GM11168 (cell line): Measurements from ENCODE around the gene PAM.

ENCODE experiments used
- in situ Hi-C: fragments of 300-500 bp; cut with MboI; formaldehyde crosslinking; loops from one replicate; pipeline ENCODE4 v1.12.0; 2022; ENCODE audit warnings: low sequenced_read_pairs; ENCODE audit not compliant: unreplicated experiment

The PAM gene

DNA sequence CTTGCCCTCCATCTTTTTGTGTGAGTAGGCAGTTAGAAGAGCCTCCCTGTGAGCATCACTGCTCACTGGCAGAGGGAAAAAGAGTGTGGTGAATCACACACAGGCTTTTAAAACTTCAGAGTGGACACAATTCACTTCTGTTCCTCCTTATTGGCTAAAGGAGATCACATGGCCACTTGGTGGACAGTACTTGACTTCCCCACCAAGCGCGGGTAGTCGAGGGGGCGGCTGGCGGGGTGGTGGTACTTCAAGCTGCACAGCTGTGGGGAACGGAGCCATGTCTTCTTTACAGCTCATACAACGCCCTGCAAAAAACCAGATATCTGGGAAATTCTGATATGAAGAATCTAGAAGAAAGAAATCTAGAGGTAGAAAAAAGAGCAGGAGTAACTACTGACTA is 95.4 kb downstream of the PAM start:
- in situ Hi-C loops, result no loop called here

DNA sequence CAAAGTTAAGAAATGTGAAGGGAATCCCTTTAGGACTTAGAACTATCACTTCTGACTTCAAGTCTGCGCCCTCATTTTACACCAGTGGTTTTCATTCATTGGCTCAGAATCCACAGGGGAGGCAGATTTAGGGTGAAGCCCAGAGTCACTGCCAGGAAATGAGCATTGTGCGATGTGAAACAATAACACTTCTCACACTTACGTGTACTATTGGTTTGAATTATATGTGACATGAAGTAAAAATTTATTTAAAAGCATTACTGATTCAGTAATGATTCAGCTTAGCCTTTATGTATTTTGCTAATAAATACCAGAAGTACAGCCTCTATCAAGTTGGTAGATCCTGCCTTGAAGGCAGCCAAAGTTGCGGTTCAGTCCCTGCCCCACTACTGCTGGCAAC is 98.6 kb downstream of the PAM start:
- in situ Hi-C loops, result no loop called here

DNA sequence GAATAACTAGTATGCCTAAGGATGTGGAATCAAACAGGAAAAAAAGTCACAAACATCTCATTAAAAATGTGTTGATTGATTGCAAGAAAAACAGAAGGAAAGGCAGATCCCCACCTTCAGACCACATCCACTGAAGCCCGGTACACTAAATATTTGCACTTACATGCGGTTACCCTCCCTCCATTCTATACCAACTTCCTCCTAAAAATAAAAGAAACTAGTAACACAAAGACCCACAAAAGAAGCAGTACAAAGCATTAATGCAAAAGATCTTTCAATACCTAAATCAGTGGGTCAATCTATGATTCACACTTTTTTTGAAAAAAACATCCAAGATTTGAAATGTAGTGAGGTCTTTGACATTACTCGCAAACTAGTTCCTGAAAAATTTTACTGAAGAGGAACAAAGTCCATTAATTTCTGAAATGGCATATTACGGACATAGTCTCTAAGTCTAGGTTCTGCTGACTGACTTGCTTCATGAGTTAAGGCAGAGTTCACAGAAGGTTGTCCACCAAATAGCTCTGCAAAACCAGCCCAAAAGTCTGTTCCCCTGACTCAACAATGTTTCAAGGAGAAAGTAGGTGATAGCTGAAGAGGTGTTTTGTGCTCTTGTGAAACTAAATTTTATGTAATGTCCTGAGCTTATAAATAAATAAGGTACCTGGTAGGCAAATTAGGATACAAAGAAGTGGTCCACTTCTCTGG is 100.7 kb downstream of the PAM start:
- in situ Hi-C loops, result no loop called here

DNA sequence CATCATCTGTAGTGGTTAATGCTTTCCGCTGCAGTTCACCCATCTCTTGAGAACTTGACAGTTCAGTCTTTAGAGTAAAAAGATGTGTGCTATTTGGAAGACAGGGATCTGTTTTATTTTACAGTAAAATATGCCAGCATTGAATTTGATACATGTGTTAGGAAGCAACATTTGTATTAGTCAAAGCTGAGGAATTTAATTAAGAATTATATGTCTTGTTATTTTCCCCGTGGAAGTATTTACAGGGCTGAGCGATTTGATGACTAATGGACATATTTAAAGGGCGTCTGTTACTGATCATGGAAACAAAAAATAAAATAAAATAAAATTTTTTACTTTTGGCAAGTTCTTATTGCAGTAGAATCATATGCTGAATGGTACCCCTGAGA is 101.3 kb downstream of the PAM start:
- in situ Hi-C loops, result no loop called here

DNA sequence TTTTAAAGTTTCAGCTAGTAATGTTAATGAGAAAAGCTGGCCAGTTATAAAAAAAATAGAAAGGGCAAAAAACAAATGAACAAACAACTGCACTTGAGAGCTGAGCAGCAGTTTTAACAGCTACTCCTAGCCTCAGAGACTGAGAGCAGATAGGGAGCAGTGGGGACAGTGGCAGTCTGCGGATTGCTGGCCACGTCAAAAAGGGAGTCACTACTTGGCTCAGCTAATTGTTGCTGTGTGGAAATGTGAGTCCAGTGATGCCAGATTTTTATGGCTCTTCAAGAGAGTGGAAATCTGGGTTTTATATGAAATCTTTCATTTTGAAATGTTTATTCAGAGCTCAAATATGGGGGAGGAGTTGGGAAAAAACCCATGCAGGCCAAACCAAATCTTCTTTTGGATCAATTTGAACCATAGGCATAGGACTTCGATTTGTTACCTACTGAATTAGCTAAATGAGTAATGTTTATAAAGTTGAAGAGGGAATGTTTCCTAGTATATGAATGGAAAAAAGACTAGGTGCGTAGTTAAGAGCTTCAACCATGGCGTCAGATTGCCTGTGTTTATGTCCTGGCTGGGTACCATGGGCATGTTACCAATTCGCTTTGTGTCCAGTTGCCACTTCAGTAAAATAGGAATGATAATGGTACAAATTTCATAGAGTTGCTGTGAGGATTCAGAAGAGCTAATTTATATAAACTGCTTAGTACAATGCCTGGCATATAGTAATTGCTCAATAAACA is 102.1 kb downstream of the PAM start:
- in situ Hi-C loops, result no loop called here

DNA sequence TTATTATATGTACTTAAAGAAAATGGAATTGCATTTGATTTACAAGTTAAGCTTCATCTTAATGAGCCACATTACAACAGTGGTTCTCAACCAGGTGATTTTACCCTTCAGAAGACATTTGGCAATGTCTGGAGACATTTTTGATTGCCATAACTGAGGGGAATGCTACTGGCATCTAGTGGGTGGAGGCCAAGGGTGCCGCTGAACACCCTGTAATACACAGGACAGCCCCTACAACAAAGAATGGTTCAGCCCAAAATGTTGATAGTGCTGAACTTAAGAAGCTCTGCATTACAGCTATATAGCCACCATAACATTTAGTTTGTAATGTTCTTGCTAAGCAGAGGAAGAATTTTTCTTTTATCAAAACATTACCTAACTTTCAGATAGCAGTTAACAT is 103.1 kb downstream of the PAM start:
- in situ Hi-C loops, result no loop called here

DNA sequence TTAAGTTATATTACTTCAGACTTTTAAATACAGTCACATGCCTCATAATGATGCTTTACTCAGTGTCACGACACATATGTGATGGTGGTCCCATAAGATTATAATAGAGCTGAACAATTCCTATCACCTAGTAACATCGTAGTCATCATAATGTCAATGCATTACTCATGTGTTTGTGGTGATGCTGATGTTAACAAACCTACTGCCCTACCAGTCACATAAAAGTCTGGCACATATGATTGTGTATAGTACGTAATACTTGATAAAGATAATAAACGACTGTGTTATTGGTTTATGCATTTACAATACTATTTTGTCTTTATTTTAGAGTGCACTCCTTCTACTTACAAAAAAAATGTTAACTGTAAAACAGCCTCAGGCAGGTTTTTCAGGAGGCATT is 103.7 kb downstream of the PAM start:
- in situ Hi-C loops, result no loop called here

DNA sequence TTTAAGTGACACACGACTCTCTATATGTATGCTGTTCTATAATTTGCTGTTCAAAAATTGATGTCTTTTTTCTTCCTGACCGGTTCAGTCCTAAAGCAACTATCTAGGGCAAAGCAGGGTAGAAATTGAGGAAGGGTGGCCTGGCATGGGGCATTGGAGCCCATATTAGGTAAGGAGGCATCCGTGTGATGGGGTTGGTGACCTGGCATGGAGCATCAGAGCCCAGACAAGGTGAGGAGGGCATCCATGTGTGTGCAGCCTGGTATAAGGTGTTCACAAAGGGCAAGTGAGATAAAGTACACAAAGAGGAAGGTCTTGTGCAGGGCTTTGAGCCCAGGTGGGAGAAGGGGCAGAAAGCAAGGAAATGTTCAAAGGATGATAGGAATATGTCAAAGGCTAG is 104.9 kb downstream of the PAM start:
- in situ Hi-C loops, result no loop called here

DNA sequence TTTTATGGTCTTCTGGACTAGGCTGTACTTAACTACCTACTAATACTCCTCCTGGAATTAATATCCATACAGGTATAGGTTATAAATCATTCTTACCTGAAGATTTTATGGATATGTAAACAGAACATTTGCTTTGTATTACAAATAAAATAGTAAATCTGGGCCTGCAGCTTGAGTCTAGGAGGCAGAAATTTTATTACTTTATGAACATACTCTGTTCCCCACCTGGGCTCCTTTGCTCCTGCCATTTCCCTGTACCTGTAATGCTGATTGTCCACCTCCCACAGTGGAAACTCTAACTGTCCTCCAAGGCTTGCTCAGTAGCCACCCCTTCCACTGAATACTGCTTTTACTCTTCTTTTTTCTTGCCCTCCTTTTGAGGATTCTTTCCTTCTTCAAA is 108.0 kb downstream of the PAM start:
- in situ Hi-C loops, result no loop called here

DNA sequence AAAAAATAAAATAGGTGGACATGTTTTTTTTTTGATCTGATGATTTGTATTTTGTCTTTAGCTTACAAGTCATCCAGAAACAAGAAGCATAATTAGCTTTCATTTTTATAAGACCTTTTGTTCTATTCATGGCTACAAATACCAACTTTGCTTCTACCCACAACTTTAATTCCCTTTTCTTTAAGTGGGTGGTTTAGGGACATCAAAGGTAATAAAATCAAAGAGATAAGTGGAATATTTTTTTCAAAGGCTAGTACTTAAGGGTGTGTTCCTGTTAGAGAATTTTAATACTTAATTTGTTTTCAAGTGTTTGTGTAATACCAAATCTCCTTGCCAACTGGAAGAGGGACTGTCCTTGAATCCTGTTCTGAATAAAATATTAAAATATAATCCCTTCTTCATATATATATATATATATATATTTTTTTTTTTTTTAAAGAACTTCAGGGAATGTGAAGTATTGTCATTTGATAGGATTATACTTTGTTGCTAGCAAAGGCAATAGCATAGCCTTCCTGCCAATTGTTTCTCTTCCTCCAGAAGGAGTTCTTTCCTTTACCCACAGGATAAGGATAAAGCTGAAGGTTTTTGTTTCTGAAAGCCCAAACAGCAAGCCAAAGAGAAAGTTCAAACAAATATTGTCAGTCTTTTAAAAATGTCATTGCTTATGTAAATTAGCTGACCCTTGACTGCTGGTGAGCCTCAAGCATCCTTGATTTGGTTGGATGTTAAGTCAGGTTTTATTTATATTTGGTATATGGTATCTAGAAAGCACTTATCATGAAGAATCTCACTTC is 108.9 kb downstream of the PAM start:
- in situ Hi-C loops, result no loop called here

DNA sequence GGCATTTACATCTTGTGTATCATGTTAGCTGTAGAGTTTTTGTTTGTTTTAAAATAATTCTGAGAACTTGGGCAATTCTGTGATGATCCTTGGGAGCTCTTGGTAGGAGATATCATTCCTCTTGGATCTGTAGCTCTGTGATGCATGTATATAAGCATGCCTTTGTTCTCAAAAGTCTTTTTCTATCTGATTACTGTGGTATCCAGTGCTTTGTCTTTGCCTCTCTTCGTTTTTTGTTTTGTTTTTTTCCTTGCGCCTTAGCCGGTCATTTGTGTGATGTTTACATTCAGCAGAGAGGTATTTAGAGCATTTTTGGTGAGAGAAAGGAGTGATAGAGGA is 110.0 kb downstream of the PAM start:
- in situ Hi-C loops, result no loop called here

DNA sequence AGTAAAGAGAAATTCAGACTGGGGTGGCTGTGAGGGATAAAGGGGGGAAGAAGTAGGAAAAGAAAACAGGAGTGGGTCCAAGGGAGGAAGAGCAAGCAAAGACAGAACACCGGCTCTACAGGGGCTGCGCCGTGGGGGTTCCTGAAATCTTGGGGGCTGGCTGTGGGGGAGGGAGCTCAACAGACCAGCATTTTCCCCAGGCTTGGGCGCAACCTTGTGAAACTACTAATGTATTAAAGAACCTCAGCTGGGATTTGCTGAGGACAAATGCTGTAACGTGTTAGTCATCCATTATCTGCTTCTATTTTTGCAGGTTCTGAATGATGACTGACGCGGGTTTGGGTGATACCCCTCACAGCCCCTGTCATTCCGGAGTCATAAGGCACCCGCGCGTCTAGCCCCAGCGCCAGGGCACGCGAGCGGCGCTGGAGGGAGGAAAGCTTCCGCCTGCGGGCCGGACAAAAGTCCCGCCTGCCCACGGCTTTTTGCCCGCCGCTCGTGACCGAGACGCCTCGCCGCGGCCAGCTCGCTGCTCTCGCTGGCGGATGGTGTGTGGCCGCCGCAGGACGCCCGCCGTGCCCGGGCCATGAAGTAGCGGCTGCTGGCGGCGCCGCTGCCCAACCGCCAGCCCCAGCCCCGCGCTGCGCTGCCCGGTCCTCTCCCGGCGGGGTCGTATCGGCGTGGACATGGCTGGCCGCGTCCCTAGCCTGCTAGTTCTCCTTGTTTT is 110.6 kb downstream of the PAM start:
- in situ Hi-C loops, result no loop called here

DNA sequence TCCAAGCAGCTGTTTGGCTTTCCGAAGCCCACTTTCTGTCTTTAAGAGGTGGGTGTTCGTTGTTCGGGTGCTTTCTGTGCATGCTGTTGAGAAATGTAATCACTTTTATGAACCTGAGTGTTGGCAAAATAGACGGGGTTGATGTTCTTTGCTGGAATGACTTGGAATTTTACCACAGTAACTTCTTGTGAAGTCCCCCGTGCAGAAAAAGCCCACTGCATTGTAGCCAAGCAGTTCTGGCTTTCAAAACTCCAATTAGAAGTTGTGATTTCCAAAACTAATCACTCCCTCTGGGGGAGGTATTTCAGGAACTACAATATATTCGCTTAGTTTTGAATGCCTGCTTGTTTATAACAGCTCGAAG is 111.1 kb downstream of the PAM start:
- in situ Hi-C loops, result no loop called here

DNA sequence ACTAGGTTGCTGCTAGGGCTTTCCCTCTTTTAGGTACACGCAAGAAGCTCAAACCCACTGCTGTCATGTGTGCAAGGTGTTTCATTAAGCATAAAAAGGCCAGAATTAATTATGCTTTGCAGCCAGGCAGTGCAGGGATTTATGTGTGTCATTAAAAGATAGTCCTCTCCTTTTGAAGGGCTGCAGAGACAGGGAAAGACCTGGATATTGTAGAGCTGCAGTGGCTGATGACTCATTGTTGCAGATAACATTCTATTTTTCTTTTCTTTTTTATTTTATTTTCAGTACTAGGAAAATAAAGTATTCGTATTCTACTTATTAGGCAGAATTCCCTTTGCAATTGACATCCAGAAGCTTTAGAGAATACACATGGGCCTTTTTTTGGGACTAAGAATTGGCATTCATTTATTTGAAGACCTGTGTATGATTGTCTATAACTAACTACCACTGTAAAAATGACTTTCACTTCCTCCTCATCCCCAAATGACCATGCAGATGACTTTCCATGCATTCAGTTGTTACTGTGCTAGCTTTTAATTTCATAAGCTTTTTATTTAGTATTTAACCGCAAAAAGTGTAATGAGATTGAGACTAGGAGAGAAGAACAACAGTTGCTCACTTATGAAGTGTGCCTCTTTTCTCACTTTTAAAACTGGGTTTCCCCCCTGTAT is 113.0 kb downstream of the PAM start:
- in situ Hi-C loops, result no loop called here

DNA sequence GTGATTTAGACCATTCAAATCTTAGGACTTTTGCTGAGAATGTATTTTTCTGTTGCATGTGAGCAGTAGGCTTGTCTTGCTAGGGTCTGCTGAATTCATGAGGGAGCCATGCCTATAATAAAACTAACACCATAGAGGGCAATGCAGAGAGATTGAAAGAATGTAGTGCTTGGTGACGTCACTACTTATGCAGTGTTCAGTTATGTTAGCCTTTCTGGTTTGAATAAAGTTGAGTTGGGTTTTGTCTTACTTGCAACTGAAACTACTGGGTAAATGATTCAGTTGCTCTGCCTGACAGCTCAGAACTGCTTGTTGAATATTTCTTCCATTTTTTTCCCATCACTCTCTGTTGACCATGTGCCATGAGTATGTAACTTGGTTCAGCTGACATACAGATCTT is 114.1 kb downstream of the PAM start:
- in situ Hi-C loops, result no loop called here

DNA sequence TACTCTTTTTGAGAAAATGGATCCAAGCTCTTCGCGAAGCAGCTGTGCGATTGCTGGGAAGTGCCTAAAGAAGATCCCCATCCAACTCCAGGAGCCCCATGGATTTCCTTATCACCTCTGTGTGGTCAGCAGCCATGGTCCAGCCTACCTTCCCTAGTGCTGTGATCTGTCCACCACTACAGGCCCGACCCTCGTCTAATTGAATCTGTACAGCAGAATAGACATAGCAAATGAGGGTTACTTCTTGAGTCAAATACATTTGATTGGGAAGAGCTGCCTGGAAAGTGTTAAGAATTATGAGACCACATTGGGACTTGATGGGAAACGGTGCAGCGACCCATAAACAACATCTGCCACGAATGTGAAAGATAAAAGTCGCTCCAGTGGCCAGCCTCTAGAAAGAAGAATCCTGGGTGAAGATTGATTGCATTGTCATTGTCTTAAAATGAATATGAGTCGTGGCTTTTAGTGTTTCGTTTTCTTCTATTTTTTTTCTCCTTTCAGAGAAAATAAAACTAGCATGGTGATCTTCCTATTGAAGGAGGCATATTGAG is 118.4 kb downstream of the PAM start:
- in situ Hi-C loops, result no loop called here

DNA sequence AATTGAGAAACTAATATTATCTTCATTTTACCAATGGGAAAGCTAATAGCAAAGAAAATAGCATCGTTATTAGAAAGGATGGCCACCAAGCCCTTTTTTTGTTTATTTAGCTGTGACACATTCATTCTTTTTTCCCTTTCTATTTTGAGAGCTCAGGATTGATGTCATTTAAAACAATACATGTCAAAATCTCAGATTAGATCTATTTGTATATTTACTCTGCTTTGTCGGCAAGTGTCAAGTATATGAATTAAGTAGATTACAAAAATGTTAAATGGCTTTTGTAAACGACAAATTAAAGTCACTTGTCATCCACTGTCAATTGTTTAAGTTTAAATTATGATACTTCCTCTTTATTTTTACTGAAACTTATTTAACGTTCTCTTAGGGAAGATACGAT is 118.9 kb downstream of the PAM start:
- in situ Hi-C loops, result no loop called here

DNA sequence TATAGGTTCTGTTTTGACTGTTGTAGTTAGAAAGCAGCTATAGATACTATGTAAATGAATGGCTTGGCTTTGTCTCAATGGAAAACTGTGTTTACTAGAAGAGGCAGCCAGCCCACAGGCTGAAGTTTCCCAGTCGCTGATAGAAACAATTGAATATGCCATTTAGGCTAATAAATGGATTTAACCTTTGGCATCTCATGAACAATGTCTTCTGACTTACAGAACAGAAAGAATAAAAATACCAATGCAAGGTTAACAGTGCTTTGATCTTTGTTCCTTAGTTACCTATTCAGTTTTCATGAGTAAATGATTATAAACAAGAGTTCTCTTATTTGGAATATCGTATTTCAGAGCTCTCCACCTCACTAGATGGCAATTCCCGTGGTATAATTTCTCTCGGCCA is 120.6 kb downstream of the PAM start:
- in situ Hi-C loops, result no loop called here

DNA sequence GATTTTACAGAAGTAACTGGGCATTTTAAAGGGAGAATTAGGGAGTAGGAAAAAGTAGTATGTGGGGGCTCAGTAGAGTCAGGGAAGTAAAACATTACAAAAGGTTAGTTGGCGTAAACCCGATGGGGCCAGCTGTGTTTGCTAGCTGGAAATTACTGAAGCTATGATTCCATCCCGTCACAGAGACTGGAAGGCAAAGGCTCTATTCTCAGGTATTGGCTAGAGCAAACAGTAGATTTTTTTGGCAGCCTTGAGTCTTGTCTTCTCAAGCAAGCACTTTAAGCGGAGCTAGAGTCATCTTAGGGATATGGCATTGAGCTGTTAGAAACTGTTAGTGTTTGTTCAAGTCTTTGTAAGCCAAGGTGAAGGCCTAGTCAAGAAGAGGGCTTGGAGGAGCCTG is 121.5 kb downstream of the PAM start:
- in situ Hi-C loops, result no loop called here

DNA sequence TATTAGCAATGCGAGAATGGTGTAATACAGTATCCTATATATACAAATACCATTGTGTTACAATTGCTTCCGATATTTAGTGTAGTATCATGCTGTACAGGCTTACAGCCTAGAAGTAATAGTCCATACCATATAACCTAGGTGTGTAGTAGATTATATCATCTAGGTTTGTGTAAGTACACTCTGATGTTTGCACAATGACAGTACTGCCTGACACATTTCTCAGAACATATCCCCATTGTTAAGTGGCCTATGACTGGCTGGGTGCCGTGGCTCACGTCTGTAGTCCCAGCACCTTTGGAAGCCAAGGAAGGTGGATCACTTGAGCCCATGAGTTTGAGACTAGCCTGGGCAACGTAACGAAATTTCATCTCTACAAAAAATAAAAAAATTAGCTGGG is 124.6 kb downstream of the PAM start:
- in situ Hi-C loops, result no loop called here
